Calu3 (cell line): ENCODE data around the gene ADPRH. TPM values are rescaled to one million over a fixed set of nuclear protein-coding genes. Genes with fewer than 3 reads are reported as not detected.

Experiments used
- BruUV-seq: library from RNA; stranded (reverse); fragments of 400-500 nt; replicated peaks from 2 replicates; lab custom pipeline; 2021; lab: Mats Ljungman, UMichigan
- CTCF ChIA-PET: fragments of 300-600 bp; sonication (Branson Sonifier 250); formaldehyde crosslinking; loops from one replicate; lab custom pipeline; 2022; ENCODE audit warnings: antibody characterized with exemption; lab: Charles Lee
- DNase-seq: peaks from one replicate; pipeline ENCODE4 v3.0.0; 2022
- H3K27ac Mint-ChIP-seq: one replicate; pipeline ENCODE4 v1.8.0; 2022; ENCODE audit warnings: mixed read lengths; ENCODE audit not compliant: unreplicated experiment
- H3K27me3 Mint-ChIP-seq: one replicate; pipeline ENCODE4 v1.8.0; 2022; ENCODE audit warnings: mixed read lengths; ENCODE audit not compliant: unreplicated experiment
- H3K36me3 Mint-ChIP-seq: one replicate; pipeline ENCODE4 v1.8.0; 2022; ENCODE audit warnings: mild to moderate bottlenecking, moderate library complexity, mixed read lengths; ENCODE audit not compliant: insufficient read depth, unreplicated experiment
- H3K4me1 Mint-ChIP-seq: one replicate; pipeline ENCODE4 v1.8.0; 2022; ENCODE audit warnings: mild to moderate bottlenecking, low read depth, mixed read lengths; ENCODE audit not compliant: unreplicated experiment
- H3K4me3 Mint-ChIP-seq: one replicate; pipeline ENCODE4 v1.8.0; 2022; ENCODE audit warnings: mild to moderate bottlenecking, low read depth, moderate library complexity, mixed read lengths; ENCODE audit not compliant: unreplicated experiment
- H3K9me3 Mint-ChIP-seq: one replicate; pipeline ENCODE4 v1.8.0; 2022; ENCODE audit warnings: low read depth, mixed read lengths; ENCODE audit not compliant: unreplicated experiment
- intact Hi-C: fragments of 100-400 bp; cut with micrococcal nuclease; formaldehyde crosslinking; loops from one replicate; pipeline ENCODE4 v1.10.0; 2022; ENCODE audit not compliant: unreplicated experiment
- total RNA-seq: library from RNA; stranded (reverse); gene quantifications from 2 replicates; pipeline ENCODE4 v1.2.3, GENCODE V29; 2022
- TF ChIP-seq, protein P1 (sequence below): fragments of 200-600 bp; IDR thresholded peaks from one replicate; pipeline ENCODE4 v1.8.0; 2022; ENCODE audit warnings: antibody characterized with exemption; ENCODE audit not compliant: unreplicated experiment

ADPRH gene
- total RNA-seq, 1 experiment from 2014 or later = 2.4 TPM

GRCh38 chr3:119555929-119556328, 23.4 kb upstream of the ADPRH start:
- no peak for DNase-seq
- Mint-ChIP-seq H3K27me3 (peaks cover 8% of the 10 kb centered on the region), H3K4me3 (no peak overlapping the region), H3K9me3 (no peaks in the 10 kb centered on the region), H3K4me1 (no peaks in the 10 kb centered on the region), H3K36me3 (no peaks in the 10 kb centered on the region), H3K27ac (no peak overlapping the region)
- TF ChIP-seq, protein P1, sequence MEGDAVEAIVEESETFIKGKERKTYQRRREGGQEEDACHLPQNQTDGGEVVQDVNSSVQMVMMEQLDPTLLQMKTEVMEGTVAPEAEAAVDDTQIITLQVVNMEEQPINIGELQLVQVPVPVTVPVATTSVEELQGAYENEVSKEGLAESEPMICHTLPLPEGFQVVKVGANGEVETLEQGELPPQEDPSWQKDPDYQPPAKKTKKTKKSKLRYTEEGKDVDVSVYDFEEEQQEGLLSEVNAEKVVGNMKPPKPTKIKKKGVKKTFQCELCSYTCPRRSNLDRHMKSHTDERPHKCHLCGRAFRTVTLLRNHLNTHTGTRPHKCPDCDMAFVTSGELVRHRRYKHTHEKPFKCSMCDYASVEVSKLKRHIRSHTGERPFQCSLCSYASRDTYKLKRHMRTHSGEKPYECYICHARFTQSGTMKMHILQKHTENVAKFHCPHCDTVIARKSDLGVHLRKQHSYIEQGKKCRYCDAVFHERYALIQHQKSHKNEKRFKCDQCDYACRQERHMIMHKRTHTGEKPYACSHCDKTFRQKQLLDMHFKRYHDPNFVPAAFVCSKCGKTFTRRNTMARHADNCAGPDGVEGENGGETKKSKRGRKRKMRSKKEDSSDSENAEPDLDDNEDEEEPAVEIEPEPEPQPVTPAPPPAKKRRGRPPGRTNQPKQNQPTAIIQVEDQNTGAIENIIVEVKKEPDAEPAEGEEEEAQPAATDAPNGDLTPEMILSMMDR = no peak
- intact Hi-C loops = no loop called here
- CTCF ChIA-PET = no interaction called here
- BruUV-seq = no TSS peak

DNA sequence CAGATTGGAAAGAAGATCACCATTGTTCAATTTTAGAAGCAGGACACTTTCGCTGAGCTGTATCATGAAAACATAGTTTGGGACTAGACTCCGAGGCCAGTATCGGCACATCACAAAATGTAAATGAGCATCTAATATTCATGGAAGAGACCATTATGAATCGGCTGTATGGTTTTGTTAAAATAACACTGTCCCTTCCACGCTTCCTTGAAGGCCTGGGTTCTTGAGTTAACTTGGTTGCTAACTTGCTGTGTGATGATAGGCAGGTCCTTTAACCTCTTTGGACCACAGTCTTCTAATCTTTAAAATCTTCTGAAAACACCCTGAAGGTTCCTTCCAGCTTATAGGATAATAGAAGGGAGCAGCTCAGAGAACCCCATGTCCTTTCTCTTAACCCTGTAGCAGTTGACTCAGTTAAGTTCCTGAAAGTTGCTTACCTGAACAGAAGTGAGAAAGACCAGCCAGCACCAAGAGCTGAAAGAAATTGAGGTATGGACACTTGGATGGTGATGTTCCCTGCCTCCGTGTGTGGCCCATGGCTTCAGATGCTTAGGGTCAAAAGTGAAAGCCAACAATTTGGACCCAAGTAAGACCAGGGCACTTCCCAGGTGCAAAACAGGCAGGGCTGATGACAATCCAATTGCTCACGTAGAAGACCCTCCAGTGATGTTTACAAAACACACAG, 22.0 kb upstream of the ADPRH start:
- intact Hi-C loops = no loop called here
- H3K36me3 Mint-ChIP-seq = no peaks in the 10 kb centered on the region
- BruUV-seq = no TSS peak
- DNase-seq = no peak
- no peaks in the 10 kb centered on the region for H3K4me1 Mint-ChIP-seq
- H3K27ac Mint-ChIP-seq = no peak overlapping the region
- CTCF ChIA-PET = no interaction called here
- no peak overlapping the region for H3K4me3 Mint-ChIP-seq
- no peaks in the 10 kb centered on the region for H3K9me3 Mint-ChIP-seq
- peaks cover 8% of the 10 kb centered on the region for H3K27me3 Mint-ChIP-seq
- TF ChIP-seq, protein P1 = no peak

GRCh38 chr3:119557877-119558269, 21.4 kb upstream of the ADPRH start:
- CTCF ChIA-PET = no interaction called here

GRCh38 chr3:119558626-119559317, 20.5 kb upstream of the ADPRH start:
- Mint-ChIP-seq H3K4me3 (no peak overlapping the region), H3K36me3 (no peaks in the 10 kb centered on the region), H3K27me3 (peaks cover 8% of the 10 kb centered on the region), H3K9me3 (no peaks in the 10 kb centered on the region), H3K4me1 (no peaks in the 10 kb centered on the region), H3K27ac (no peak overlapping the region)
- DNase-seq = no peak
- intact Hi-C loops = loop anchor here (1.0 kb wide), 2 partner anchors 33 to 283 kb away; no protein-coding TSS in a partner anchor
- TF ChIP-seq, protein P1 = no peak
- CTCF ChIA-PET = interaction anchor here (0.8 kb wide), 1 partner anchor 676 kb away, joined by 3 read pairs; no protein-coding TSS in a partner anchor
- no TSS peak for BruUV-seq

More at GRCh38 chr3:119557877-119558269, 21.4 kb upstream of the ADPRH start:
- intact Hi-C loops = loop anchor here (1.0 kb wide), 1 partner anchor 33 kb away; no protein-coding TSS in a partner anchor
- no peak for DNase-seq
- Mint-ChIP-seq H3K27me3 (peaks cover 8% of the 10 kb centered on the region), H3K9me3 (no peaks in the 10 kb centered on the region), H3K27ac (no peak overlapping the region), H3K4me3 (no peak overlapping the region), H3K36me3 (no peaks in the 10 kb centered on the region), H3K4me1 (no peaks in the 10 kb centered on the region)
- TF ChIP-seq, protein P1 = no peak
- BruUV-seq = no TSS peak
